Testis (tissue), 2 donors: ENCODE measurements around the gene ARMC2.

ENCODE experiments used
- POLR2A ChIP-seq: fragments of 450-650 bp; IDR thresholded peaks from one replicate; pipeline ENCODE4 v1.6.1; 2017; ENCODE audit warnings: antibody characterized with exemption, mild to moderate bottlenecking, moderate library complexity
- TF ChIP-seq, protein P1 (sequence below), 3 experiments: fragments of 450-650 bp in 2 of 3; fragments of 200-600 bp in 1 of 3; sonication (generic) in 1 of 3; IDR thresholded peaks; one replicate each; pipeline ENCODE4 v1.5.1; 2016 to 2019; ENCODE audit warnings: antibody characterized with exemption in 3 of 3, mild to moderate bottlenecking in 2 of 3, moderate library complexity in 1 of 3

- TF ChIP-seq, protein P1, sequence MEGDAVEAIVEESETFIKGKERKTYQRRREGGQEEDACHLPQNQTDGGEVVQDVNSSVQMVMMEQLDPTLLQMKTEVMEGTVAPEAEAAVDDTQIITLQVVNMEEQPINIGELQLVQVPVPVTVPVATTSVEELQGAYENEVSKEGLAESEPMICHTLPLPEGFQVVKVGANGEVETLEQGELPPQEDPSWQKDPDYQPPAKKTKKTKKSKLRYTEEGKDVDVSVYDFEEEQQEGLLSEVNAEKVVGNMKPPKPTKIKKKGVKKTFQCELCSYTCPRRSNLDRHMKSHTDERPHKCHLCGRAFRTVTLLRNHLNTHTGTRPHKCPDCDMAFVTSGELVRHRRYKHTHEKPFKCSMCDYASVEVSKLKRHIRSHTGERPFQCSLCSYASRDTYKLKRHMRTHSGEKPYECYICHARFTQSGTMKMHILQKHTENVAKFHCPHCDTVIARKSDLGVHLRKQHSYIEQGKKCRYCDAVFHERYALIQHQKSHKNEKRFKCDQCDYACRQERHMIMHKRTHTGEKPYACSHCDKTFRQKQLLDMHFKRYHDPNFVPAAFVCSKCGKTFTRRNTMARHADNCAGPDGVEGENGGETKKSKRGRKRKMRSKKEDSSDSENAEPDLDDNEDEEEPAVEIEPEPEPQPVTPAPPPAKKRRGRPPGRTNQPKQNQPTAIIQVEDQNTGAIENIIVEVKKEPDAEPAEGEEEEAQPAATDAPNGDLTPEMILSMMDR (IDR thresholded peaks at IDR 0.05), result no peak
- TF ChIP-seq POLR2A, result no peak
Observed at GRCh38 chr6:108999428-108999827, 151.2 kb downstream of the ARMC2 start.
